Measurements from ENCODE around the gene LRRC47.

LRRC47 gene

DNA sequence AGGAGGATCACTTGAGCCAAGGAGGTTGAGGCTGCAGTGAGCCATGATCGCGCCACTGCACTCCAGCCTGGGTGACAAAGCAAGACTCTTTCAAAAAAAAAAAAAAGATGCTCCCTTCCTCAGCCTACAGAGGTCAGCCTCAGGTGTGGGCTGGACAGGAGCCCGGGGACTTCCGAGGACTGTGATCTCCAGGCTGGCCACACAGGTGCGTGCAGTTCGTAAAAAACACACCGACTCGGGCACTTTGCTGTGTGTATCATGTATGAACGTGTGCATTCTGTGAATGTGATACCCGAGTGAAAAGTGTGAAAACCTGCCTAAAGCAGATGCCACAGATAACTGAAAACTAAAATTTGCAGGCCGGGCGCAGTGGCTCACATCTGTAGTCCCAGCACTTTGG, 52.5 kb downstream of the LRRC47 start:
- DNase-seq (ENCODE audit: low spot score), result no peak
- TF ChIP-seq, protein P1, sequence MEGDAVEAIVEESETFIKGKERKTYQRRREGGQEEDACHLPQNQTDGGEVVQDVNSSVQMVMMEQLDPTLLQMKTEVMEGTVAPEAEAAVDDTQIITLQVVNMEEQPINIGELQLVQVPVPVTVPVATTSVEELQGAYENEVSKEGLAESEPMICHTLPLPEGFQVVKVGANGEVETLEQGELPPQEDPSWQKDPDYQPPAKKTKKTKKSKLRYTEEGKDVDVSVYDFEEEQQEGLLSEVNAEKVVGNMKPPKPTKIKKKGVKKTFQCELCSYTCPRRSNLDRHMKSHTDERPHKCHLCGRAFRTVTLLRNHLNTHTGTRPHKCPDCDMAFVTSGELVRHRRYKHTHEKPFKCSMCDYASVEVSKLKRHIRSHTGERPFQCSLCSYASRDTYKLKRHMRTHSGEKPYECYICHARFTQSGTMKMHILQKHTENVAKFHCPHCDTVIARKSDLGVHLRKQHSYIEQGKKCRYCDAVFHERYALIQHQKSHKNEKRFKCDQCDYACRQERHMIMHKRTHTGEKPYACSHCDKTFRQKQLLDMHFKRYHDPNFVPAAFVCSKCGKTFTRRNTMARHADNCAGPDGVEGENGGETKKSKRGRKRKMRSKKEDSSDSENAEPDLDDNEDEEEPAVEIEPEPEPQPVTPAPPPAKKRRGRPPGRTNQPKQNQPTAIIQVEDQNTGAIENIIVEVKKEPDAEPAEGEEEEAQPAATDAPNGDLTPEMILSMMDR (IDR thresholded peaks at IDR 0.05), result no peak

GRCh38 chr1:3743421-3743820, 52.9 kb downstream of the LRRC47 start:
- Histone ChIP-seq H3K27ac (no peak overlapping the region), H3K4me3 (no peak overlapping the region)
- DNase-seq (ENCODE audit: low spot score), result no peak
- TF ChIP-seq, protein P1 (IDR thresholded peaks at IDR 0.05), result no peak

More for the DNA sequence above, 52.5 kb downstream of the LRRC47 start:
- Histone ChIP-seq H3K27ac (no peak overlapping the region), H3K4me3 (no peak overlapping the region)

DNA sequence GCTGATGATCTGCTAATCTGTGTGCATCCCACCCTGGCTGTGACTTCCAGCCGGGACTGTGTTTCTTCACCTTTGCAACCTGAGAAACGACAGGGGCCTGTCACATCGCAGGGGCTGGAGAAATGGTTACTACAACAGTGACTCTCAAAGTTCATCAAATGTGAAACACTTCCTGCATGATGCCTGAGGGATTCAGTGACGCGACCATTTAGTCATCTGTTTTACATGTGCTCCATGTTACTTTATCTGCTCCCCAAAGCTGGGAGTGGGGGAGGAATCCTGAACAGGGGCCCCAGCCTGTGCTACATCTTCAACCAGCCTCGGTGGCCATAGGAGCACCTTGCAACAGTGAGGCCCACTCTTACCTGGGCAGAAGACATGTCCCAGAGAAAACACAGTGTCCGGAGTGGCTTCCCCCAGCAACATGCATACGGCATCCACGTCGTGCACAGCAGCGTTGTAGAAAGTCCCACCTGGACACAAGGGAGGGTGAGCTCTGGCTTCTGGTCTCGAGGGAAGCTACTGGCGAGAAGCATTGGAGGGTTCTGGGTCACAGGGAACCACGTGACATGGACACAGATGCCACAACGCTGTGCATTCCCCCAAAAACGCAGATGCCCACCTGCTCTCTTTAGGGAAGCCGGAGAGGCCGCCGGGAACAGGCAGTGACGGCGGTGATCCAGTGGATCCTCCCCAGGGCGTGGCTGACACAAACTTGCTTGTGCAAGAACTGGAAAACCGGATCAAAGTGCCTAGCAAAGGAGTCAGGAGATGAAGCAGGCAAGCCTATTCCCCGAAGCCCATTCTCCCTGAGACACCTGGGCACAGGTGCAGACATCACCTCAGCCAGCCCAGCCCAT, 53.6 kb downstream of the LRRC47 start:
- Histone ChIP-seq H3K4me3 (no peak overlapping the region), H3K27ac (no peak overlapping the region)
- TF ChIP-seq, protein P1 (IDR thresholded peaks at IDR 0.05), result no peak
- no peak for DNase-seq (ENCODE audit: low spot score)

DNA sequence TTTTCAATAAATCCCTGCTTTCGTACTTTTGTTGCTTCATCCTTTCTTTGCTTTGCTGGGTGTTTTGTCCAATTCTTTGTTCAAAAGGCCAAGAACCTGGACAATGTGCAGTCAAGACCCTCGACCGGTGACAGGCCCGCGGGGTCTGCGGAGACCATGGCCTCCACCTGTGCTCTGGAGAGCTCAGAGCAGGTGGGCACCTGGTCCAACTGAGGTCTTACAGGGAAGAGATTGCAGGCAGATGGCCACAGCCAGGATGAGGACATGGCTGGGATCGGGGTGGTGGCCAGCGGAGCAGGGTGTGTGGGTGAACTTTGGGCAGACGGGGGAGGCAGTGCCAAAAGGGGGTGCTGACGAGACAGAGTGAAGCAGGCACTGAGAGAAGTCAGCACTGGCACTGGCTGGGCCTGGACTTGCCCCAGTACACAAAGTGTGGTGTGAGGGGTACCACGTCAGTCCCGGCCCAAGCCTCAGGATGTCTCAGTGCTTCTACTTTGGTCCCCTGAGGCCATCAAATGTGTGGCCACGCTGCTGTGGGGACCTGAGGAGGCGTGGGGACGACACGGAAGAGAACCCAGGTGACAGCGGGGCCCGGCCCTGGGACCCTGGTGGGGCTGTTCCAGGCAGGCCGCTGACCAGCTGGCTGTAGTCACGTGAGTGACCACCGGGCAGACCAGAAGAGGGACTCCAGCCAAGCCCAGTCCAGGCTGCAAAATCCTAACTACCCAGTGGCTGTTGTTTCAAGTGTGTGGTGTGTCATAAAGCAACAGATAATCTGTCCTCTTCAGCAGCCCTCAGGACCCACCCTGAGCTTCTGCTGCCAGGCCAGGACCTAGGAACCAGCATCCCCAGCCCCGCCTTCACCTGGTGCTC, 54.5 kb downstream of the LRRC47 start:
- TF ChIP-seq, protein P1 (IDR thresholded peaks at IDR 0.05), result no peak
- Histone ChIP-seq H3K4me3 (no peak overlapping the region), H3K27ac (no peak overlapping the region)
- DNase-seq (ENCODE audit: low spot score), result no peak

- TF ChIP-seq, protein P1 (IDR thresholded peaks at IDR 0.05), result no peak
- DNase-seq (ENCODE audit: low spot score), result no peak
- H3K27ac ChIP-seq, result no peak overlapping the region
- H3K4me3 ChIP-seq, result no peak overlapping the region
Measured at GRCh38 chr1:3740752-3741151, 55.5 kb downstream of the LRRC47 start.

DNA sequence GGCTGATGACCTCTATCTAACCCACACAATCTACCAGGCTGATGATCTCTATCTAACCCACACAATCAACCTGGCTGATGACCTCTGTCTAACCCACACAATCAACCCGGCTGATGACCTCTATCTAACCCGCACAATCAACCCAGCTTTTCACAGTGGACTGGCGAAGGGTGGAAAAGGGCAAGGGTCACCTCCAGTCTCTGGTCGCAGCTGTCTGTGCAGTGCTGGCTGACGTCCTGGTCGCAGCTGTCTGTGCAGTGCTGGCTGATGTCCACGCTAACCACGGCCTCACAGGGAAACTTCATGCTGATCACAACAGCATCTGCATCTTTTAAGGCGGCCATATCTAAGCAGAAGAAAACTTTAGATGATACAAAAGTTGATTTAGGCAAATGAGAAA, 56.3 kb downstream of the LRRC47 start:
- Histone ChIP-seq H3K27ac (no peak overlapping the region), H3K4me3 (no peak overlapping the region)
- TF ChIP-seq, protein P1 (IDR thresholded peaks at IDR 0.05), result no peak
- DNase-seq (ENCODE audit: low spot score), result no peak
